ENCODE data around the gene HUWE1.

HUWE1 gene

GRCh38 chrX:53674581-53674980, 11.9 kb downstream of the HUWE1 start:
- TF ChIP-seq CTCF (IDR thresholded peaks at IDR 0.05; ENCODE audit: low read length, missing control alignments), result no peak
- DNase-seq (ENCODE audit: low read depth), result peak; percentile 24

GRCh38 chrX:53669258-53669657, 17.3 kb downstream of the HUWE1 start:
- no peak overlapping the region for H3K4me3 ChIP-seq (replicated peaks; ENCODE audit: low read depth, low read length)
- DNase-seq (ENCODE audit: low read depth), result no peak
- no peak for TF ChIP-seq CTCF (IDR thresholded peaks at IDR 0.05; ENCODE audit: low read length, missing control alignments)

More at GRCh38 chrX:53674581-53674980, 11.9 kb downstream of the HUWE1 start:
- H3K4me3 ChIP-seq (replicated peaks; ENCODE audit: low read depth, low read length), result no peak overlapping the region

GRCh38 chrX:53666171-53666570, 20.3 kb downstream of the HUWE1 start:
- H3K4me3 ChIP-seq (replicated peaks; ENCODE audit: low read depth, low read length), result no peak overlapping the region
- no peak for DNase-seq (ENCODE audit: low read depth)
- TF ChIP-seq CTCF (IDR thresholded peaks at IDR 0.05; ENCODE audit: low read length, missing control alignments), result no peak

- no peak for DNase-seq (ENCODE audit: low read depth)
- no peak for TF ChIP-seq CTCF (IDR thresholded peaks at IDR 0.05; ENCODE audit: low read length, missing control alignments)
- H3K4me3 ChIP-seq (replicated peaks; ENCODE audit: low read depth, low read length), result no peak overlapping the region
These were observed 26.5 kb downstream of the HUWE1 start for GRCh38 chrX:53660004-53660403.

- no peak overlapping the region for H3K4me3 ChIP-seq (replicated peaks; ENCODE audit: low read depth, low read length)
- no peak for TF ChIP-seq CTCF (IDR thresholded peaks at IDR 0.05; ENCODE audit: low read length, missing control alignments)
- no peak for DNase-seq (ENCODE audit: low read depth)
These were observed 27.5 kb downstream of the HUWE1 start for GRCh38 chrX:53659039-53659438.

- no peak for TF ChIP-seq CTCF (IDR thresholded peaks at IDR 0.05; ENCODE audit: low read length, missing control alignments)
- H3K4me3 ChIP-seq (replicated peaks; ENCODE audit: low read depth, low read length), result no peak overlapping the region
These were observed 29.7 kb downstream of the HUWE1 start for GRCh38 chrX:53656845-53657244.

GRCh38 chrX:53654376-53654775, 32.1 kb downstream of the HUWE1 start:
- no peak for DNase-seq (ENCODE audit: low read depth)
- TF ChIP-seq CTCF (IDR thresholded peaks at IDR 0.05; ENCODE audit: low read length, missing control alignments), result no peak
- no peak overlapping the region for H3K4me3 ChIP-seq (replicated peaks; ENCODE audit: low read depth, low read length)

More at GRCh38 chrX:53656845-53657244, 29.7 kb downstream of the HUWE1 start:
- no peak for DNase-seq (ENCODE audit: low read depth)

All from fibroblast of pulmonary artery (primary cell).